ENCODE data around the gene TRNT1. TPM values are rescaled to one million over a fixed set of nuclear protein-coding genes. Genes with fewer than 3 reads are reported as not detected.

The TRNT1 gene
- total RNA-seq, 1 donor from 2014 or later = 52.4 TPM

DNA sequence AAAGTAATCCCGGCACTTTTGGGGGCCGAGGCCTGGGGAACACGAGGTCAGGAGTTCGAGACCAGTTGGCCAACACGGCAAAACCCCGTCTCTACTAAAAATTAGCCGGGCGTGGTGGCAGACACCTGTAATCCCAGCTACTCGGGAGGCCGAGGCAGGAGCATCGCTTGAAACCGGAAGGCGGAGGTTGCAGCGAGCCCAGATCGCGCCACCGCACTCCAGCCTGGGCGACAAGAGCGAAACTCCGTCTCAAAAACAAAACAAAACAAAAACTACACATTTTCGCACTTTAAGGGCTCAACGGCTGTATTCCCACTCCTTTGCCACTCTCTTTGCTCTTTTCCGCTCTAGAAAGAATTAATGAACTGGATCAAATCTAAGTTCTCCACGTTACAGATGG is 763 bp upstream of the TRNT1 start:
- H3K27ac Mint-ChIP-seq = peak overlapping the region; percentile 99
- intact Hi-C loops (cut with micrococcal nuclease) = loop anchor here (1.0 to 2.0 kb wide), 4 partner anchors 23 to 1177 kb away; partner anchors contain the start of genes CRBN and SETMAR
- H3K4me1 Mint-ChIP-seq (ENCODE audit: low read depth) = peaks cover 30% of the 10 kb centered on the region
- H3K27me3 Mint-ChIP-seq (ENCODE audit: insufficient read depth) = peaks cover 2% of the 10 kb centered on the region
- peaks cover 19% of the 10 kb centered on the region for H3K36me3 Mint-ChIP-seq (ENCODE audit: low read depth)
- H3K4me3 Mint-ChIP-seq = peak overlapping the region; percentile 99
- H3K9me3 Mint-ChIP-seq = peaks cover 3% of the 10 kb centered on the region
- DNase-seq (ENCODE audit: low spot score) = no peak

DNA sequence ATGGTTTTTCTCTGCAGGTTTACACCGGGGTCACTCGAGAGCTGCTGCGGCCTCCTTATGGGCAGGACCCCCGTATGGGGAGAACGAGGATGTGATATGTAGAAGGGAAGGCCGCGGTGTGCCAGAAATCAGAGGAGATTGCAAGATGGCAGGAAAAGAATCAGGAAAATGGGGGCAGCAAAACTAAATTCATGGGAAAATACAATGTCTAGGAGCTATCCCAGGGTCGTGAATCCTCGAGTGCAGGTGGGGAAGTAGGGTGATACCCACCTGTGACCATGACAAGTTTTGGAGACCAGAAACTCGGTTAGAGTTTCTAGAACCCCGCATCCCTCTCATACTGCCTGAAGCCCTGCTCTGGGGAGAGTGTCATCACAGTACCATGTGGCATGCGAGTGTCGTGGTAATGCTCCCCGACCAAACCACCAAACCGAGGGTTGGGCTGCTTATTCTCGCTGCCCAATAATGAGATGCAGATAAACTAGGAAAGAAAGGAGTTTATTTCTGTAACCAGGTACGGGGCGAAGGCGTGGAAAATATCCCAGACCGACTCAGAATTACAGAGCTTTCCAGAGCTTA is 781 bp downstream of the TRNT1 start:
- peaks cover 3% of the 10 kb centered on the region for H3K9me3 Mint-ChIP-seq
- peak; percentile 4 for DNase-seq (ENCODE audit: low spot score)
- intact Hi-C loops (cut with micrococcal nuclease) = loop anchor here (2.0 kb wide), 3 partner anchors 15 to 1175 kb away; partner anchors contain the start of gene SETMAR
- H3K27ac Mint-ChIP-seq = peak overlapping the region; percentile 99
- H3K4me3 Mint-ChIP-seq = peak overlapping the region; percentile 99
- H3K27me3 Mint-ChIP-seq (ENCODE audit: insufficient read depth) = peaks cover 2% of the 10 kb centered on the region
- peaks cover 23% of the 10 kb centered on the region for H3K36me3 Mint-ChIP-seq (ENCODE audit: low read depth)
- peaks cover 30% of the 10 kb centered on the region for H3K4me1 Mint-ChIP-seq (ENCODE audit: low read depth)

DNA sequence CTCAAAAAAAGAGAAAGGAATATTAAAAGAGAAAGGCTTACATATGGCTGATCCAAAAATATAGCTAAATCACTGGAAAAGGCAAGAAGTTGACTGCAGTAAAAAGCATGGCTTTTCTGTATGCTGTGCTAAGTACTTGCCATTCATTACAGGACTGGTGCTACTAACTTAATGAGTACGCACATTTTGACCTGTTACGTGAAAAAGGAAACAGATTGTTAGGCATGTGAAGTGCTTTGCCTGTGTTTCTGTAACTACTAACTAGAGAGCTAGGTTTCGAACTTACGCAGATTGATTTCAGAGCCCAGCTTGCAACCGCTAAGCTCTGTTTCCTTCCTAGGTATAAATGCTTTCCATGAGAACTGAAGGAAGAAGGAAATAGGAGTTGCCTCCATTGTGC is 2.8 kb downstream of the TRNT1 start:
- H3K27ac Mint-ChIP-seq = no peak overlapping the region

DNA sequence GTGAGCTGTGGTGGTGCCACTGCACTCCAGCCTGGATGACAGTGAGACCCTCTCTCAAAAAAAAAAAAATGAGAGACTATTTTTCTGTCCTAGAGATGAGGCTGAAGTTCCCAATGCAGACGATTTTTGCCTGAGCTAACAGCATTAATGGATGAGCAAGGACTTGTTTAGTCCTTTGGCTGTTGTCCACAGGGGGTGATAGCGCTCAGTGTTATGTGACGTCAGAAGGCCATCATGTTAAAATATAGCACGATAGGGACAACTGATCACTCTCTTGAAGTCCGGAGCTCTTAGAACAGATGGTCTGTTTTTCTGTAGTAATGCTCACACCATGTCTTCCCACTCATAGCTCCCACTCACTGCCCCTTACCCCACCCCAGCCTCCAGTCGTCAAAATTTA is 6.8 kb downstream of the TRNT1 start:
- no peaks in the 10 kb centered on the region for H3K27me3 Mint-ChIP-seq (ENCODE audit: insufficient read depth)
- no peak overlapping the region for H3K27ac Mint-ChIP-seq
- intact Hi-C loops (cut with micrococcal nuclease) = no loop called here
- H3K4me1 Mint-ChIP-seq (ENCODE audit: low read depth) = peaks cover 39% of the 10 kb centered on the region
- DNase-seq (ENCODE audit: low spot score) = no peak
- H3K4me3 Mint-ChIP-seq = no peak overlapping the region
- H3K36me3 Mint-ChIP-seq (ENCODE audit: low read depth) = peaks cover 43% of the 10 kb centered on the region
- no peaks in the 10 kb centered on the region for H3K9me3 Mint-ChIP-seq

More for the DNA sequence above, 2.8 kb downstream of the TRNT1 start:
- peaks cover 30% of the 10 kb centered on the region for H3K36me3 Mint-ChIP-seq (ENCODE audit: low read depth)
- H3K27me3 Mint-ChIP-seq (ENCODE audit: insufficient read depth) = peaks cover 2% of the 10 kb centered on the region
- peaks cover 41% of the 10 kb centered on the region for H3K4me1 Mint-ChIP-seq (ENCODE audit: low read depth)
- DNase-seq (ENCODE audit: low spot score) = no peak
- no peak overlapping the region for H3K4me3 Mint-ChIP-seq
- peaks cover 3% of the 10 kb centered on the region for H3K9me3 Mint-ChIP-seq
- intact Hi-C loops (cut with micrococcal nuclease) = loop anchor here (2.0 kb wide), 1 partner anchor 13 kb away; no protein-coding TSS in a partner anchor

DNA sequence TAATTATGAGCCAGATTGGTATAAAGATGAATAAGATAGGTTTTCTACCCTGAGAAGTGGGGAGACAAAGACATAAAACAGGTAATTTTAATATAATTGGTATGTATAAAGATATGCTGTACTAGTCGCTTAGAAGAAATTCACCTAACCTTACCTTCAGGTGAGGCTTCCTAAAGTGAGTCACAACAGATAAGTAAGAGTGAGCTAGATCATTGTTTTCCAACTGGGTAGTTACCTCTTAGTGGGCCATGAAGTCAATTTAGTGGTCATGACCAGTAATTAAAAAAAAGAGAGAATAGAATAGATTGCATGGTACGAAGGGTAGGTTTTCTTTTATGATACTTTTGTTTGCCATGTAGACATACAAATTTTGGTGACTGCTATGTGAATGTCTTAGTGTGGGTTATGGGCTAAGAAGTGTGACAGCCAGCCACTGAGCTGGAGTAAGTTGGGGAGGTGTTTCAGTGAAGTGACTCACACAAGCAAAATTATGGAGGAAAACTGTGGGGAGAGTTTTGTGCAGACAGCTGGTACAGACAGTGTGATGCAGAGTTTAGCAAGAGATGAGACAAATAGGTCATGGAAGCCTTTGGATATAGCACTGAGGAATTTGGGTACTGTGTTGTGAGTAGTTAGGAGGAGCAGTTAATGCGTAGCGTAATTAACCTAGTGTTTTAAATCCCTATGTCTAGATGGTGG is 8.2 kb downstream of the TRNT1 start:
- Mint-ChIP-seq H3K9me3 (no peaks in the 10 kb centered on the region), H3K4me1 (ENCODE audit: low read depth) (peaks cover 42% of the 10 kb centered on the region), H3K4me3 (no peak overlapping the region), H3K27me3 (ENCODE audit: insufficient read depth) (no peaks in the 10 kb centered on the region), H3K27ac (peak overlapping the region; percentile 30), H3K36me3 (ENCODE audit: low read depth) (peaks cover 51% of the 10 kb centered on the region)
- intact Hi-C loops (cut with micrococcal nuclease) = no loop called here
- DNase-seq (ENCODE audit: low spot score) = no peak

DNA sequence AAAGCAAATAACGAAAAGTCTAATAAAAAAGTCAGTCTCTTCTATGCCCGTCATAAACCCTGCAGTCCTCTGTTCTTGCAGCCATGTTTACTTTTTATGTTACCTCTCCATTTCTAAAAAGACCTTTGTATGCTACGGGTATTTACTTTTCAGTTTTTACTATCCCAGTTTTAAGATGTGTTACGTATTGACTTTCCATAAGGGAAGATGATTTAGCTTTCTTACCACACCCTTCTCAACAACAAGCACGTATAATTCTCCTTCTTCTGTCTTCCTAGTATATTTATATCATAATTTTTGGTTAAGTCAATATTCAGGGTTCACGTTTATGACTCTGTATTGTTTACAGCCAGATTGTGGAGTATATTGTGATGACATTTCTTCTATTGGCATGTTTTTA is 10.8 kb downstream of the TRNT1 start:
- no peaks in the 10 kb centered on the region for H3K27me3 Mint-ChIP-seq (ENCODE audit: insufficient read depth)
- H3K4me3 Mint-ChIP-seq = no peak overlapping the region
- no peaks in the 10 kb centered on the region for H3K9me3 Mint-ChIP-seq
- intact Hi-C loops (cut with micrococcal nuclease) = no loop called here
- H3K27ac Mint-ChIP-seq = no peak overlapping the region
- DNase-seq (ENCODE audit: low spot score) = no peak
- H3K4me1 Mint-ChIP-seq (ENCODE audit: low read depth) = peaks cover 42% of the 10 kb centered on the region
- H3K36me3 Mint-ChIP-seq (ENCODE audit: low read depth) = peaks cover 52% of the 10 kb centered on the region

DNA sequence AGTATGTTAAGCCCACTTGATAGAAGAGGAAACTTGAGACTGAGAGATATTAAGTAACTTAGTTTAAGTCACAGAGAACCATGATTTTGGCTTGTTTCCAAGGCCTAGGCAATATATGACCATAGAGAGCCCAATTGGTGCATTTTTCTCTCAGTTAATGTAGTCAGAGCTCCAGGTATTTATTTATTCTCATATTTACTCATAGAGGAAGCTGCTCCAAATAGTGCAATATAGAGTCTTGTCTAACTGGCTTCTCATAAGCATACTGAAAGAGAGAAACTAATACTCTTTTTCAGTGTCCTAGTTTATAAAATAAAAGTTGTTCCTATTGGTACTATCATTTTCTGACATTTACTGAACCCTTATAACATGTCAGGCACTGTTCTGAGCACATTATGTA is 15.2 kb downstream of the TRNT1 start:
- Mint-ChIP-seq H3K27ac (no peak overlapping the region), H3K27me3 (ENCODE audit: insufficient read depth) (no peaks in the 10 kb centered on the region)

DNA sequence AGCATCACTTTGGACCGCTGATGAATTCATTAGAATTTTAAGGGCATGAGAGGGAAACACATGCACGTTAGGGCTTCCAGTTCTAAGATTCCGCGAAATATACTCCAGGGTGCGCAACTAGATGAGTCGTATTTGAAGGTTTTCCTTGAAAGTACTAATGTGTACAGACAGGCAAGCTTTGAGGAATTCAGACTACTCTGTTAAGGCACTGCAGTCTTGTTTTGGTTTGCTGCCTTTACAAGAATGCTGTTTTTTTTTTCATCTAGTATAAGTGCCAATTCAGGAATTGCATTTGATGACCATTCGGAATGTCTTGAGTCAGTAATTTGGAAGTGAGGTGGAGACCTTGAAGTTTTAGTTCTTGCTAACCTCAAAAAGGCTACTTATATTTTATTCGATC is 19.1 kb downstream of the TRNT1 start:
- Mint-ChIP-seq H3K36me3 (ENCODE audit: low read depth) (peaks cover 58% of the 10 kb centered on the region), H3K27me3 (ENCODE audit: insufficient read depth) (no peaks in the 10 kb centered on the region), H3K27ac (peak overlapping the region; percentile 2), H3K4me3 (no peak overlapping the region), H3K9me3 (no peaks in the 10 kb centered on the region), H3K4me1 (ENCODE audit: low read depth) (peaks cover 7% of the 10 kb centered on the region)
- no peak for DNase-seq (ENCODE audit: low spot score)
- intact Hi-C loops (cut with micrococcal nuclease) = no loop called here

More for the DNA sequence above, 15.2 kb downstream of the TRNT1 start:
- H3K36me3 Mint-ChIP-seq (ENCODE audit: low read depth) = peaks cover 72% of the 10 kb centered on the region
- H3K9me3 Mint-ChIP-seq = no peaks in the 10 kb centered on the region
- peaks cover 14% of the 10 kb centered on the region for H3K4me1 Mint-ChIP-seq (ENCODE audit: low read depth)
- intact Hi-C loops (cut with micrococcal nuclease) = loop anchor here (2.0 kb wide), 1 partner anchor 13 kb away; no protein-coding TSS in a partner anchor
- no peak overlapping the region for H3K4me3 Mint-ChIP-seq
- DNase-seq (ENCODE audit: low spot score) = no peak

DNA sequence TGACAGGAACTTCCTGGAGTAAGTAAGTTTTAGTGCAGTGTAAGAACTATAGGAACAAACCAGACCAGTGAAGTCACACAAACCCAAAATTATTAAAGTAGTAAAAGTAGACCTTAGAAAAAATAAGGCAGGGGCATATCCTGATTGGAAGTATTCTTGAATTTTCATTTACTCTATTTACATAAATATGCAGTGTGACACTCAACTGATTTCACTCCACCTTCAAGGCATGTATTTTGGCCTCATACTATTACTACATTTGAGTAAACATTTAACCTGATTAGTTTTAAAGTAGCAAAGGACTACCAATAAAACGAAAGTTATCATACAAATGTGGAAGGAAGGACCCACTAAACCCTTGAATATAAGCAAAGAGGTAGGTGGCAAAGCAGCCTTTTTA is 22.8 kb downstream of the TRNT1 start:
- H3K27ac Mint-ChIP-seq = no peak overlapping the region
- no peak overlapping the region for H3K4me3 Mint-ChIP-seq
- peaks cover 59% of the 10 kb centered on the region for H3K36me3 Mint-ChIP-seq (ENCODE audit: low read depth)
- H3K4me1 Mint-ChIP-seq (ENCODE audit: low read depth) = peaks cover 7% of the 10 kb centered on the region
- no peak for DNase-seq (ENCODE audit: low spot score)
- H3K27me3 Mint-ChIP-seq (ENCODE audit: insufficient read depth) = no peaks in the 10 kb centered on the region
- intact Hi-C loops (cut with micrococcal nuclease) = loop anchor here (2.0 kb wide), 1 partner anchor 23 kb away; the partner anchor contains the start of gene TRNT1
- no peaks in the 10 kb centered on the region for H3K9me3 Mint-ChIP-seq

DNA sequence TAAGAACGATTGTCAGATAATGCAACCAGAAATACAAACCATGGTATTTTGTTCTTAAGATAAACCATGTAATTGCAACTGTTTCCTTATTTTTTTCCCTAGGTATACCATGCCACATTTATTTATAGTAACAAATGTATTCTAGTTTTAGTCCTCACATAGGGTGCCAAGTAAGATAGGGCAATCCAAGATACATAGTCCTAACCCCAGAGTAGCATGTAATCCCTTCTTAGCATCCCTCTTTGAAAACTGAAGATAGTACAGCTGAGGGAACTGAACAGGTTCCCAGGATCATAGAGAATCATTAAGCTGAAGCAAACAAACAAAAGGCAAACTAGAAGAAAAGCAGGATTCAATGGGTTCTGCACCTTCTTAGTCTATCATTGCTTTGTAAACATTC is 24.8 kb downstream of the TRNT1 start:
- intact Hi-C loops (cut with micrococcal nuclease) = loop anchor here (2.0 kb wide), 1 partner anchor 15 kb away; no protein-coding TSS in a partner anchor
- no peaks in the 10 kb centered on the region for H3K9me3 Mint-ChIP-seq
- DNase-seq (ENCODE audit: low spot score) = no peak
- no peak overlapping the region for H3K27ac Mint-ChIP-seq
- no peaks in the 10 kb centered on the region for H3K27me3 Mint-ChIP-seq (ENCODE audit: insufficient read depth)
- peaks cover 7% of the 10 kb centered on the region for H3K4me1 Mint-ChIP-seq (ENCODE audit: low read depth)
- peaks cover 57% of the 10 kb centered on the region for H3K36me3 Mint-ChIP-seq (ENCODE audit: low read depth)
- H3K4me3 Mint-ChIP-seq = no peak overlapping the region

DNA sequence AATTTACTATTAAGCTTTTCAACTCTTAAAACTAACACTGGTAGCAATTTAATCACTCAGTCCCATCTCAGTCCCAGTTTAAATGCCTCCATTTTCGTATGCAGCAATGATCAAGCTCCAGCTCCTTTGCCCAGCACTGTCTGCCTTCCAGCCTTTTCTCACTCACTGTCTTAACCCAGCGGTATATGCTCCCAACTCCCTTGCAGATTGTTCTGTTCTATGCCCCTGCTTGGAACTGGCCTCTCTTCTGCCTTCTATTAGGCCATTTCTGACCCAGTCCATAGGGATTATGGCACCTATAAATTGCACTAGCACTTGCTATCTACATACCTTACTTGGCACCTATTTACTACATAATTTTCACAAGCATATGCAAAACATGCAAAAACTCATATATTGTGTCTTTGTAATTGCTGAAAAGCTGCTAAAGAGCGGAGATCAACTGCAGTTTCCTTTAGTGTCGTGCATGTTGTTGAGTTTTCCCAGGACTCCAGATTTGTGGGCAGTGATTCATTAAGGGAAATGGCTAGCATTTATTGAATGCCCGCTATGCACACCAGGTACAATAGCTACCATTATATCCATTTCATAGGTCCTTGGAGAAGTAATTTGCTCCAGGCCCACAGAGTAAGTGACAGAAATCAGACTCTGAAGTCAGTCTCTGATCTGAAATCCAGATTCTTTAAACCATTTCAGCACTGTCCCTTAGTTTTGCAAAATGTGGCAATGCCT is 28.3 kb downstream of the TRNT1 start:
- Mint-ChIP-seq H3K9me3 (peaks cover 8% of the 10 kb centered on the region), H3K4me1 (ENCODE audit: low read depth) (no peaks in the 10 kb centered on the region)

DNA sequence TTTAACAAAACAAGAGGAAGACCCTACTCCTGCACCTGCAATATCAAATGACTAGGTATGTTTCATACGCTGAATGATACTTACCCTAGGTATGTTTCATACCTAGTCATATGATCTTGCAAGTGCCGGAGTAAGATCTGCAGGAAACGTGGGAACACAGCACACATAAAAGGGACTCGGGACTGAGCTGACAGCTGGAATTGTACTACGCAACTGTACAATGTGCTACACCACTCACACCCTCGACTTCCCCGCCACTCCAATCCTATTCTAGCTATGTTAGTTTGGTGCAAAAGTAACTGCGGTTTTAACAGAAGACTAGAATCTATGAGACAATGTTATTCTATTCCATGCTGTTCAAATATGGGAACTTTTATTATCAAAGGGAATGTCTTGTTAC is 30.7 kb downstream of the TRNT1 start:
- no peak overlapping the region for H3K27ac Mint-ChIP-seq
- no peak overlapping the region for H3K4me3 Mint-ChIP-seq
- no peak for DNase-seq (ENCODE audit: low spot score)
- no peaks in the 10 kb centered on the region for H3K4me1 Mint-ChIP-seq (ENCODE audit: low read depth)
- peaks cover 60% of the 10 kb centered on the region for H3K36me3 Mint-ChIP-seq (ENCODE audit: low read depth)
- H3K27me3 Mint-ChIP-seq (ENCODE audit: insufficient read depth) = no peaks in the 10 kb centered on the region
- intact Hi-C loops (cut with micrococcal nuclease) = loop anchor here (2.0 kb wide), 1 partner anchor 15 kb away; no protein-coding TSS in a partner anchor
- peaks cover 8% of the 10 kb centered on the region for H3K9me3 Mint-ChIP-seq

More for the DNA sequence above, 28.3 kb downstream of the TRNT1 start:
- DNase-seq (ENCODE audit: low spot score) = no peak
- H3K36me3 Mint-ChIP-seq (ENCODE audit: low read depth) = peaks cover 64% of the 10 kb centered on the region
- intact Hi-C loops (cut with micrococcal nuclease) = no loop called here
- H3K4me3 Mint-ChIP-seq = no peak overlapping the region
- no peak overlapping the region for H3K27ac Mint-ChIP-seq
- H3K27me3 Mint-ChIP-seq (ENCODE audit: insufficient read depth) = no peaks in the 10 kb centered on the region

DNA sequence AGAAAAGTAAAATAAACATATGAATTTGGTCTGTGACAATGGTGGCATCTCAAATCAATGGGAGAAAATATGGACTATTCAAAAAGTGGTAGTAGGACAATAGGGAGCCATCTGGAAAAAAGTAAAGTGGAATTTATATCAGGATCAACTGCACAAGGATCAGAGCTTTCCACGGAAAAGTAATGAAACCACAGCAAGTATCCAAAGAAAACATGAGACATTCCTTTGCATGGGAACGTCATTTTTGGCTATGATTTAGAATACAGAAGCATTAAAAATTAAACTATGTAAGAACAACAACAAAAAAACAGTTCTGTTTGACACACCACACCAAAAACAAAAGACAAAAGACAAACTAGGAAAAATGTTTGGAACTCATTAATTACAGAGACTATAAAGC is 34.1 kb downstream of the TRNT1 start:
- H3K9me3 Mint-ChIP-seq = peaks cover 8% of the 10 kb centered on the region
- H3K27me3 Mint-ChIP-seq (ENCODE audit: insufficient read depth) = no peaks in the 10 kb centered on the region
- no peak for DNase-seq (ENCODE audit: low spot score)
- H3K4me3 Mint-ChIP-seq = no peak overlapping the region
- no peaks in the 10 kb centered on the region for H3K4me1 Mint-ChIP-seq (ENCODE audit: low read depth)
- intact Hi-C loops (cut with micrococcal nuclease) = no loop called here
- peaks cover 55% of the 10 kb centered on the region for H3K36me3 Mint-ChIP-seq (ENCODE audit: low read depth)
- H3K27ac Mint-ChIP-seq = no peak overlapping the region

Data from activated T-helper 1 cell treated with anti-CD3 and anti-CD28 coated beads, Interleukin-12 subunit alpha, Interleukin-12 subunit beta, Interleukin-2, Interleukin-4 antibody, amounts not matched to agents 30 ng/mL and 10 ng/mL and 1 ng/mL, durations not matched to agents 14 hours and 24 hours and 36 hours (primary cell).